T-helper 2 cell treated with Interferon-gamma antibody and Interleukin-4, amounts not matched to agents 5 μg/mL and 100 μg/mL, for 36 hours (primary cell): Measurements from ENCODE around the gene PGBD5.

ENCODE experiments used
- DNase-seq: peaks from one replicate; pipeline ENCODE4 v3.0.0; 2021; ENCODE audit warnings: low spot score
- H3K27ac Mint-ChIP-seq: one replicate; pipeline ENCODE4 v1.8.0; 2021; ENCODE audit warnings: mild to moderate bottlenecking, mixed read lengths
- H3K27me3 Mint-ChIP-seq: one replicate; pipeline ENCODE4 v1.8.0; 2021; ENCODE audit warnings: low read depth, mixed read lengths
- H3K36me3 Mint-ChIP-seq: one replicate; pipeline ENCODE4 v1.8.0; 2021; ENCODE audit warnings: low read depth, mixed read lengths
- H3K4me1 Mint-ChIP-seq: one replicate; pipeline ENCODE4 v1.8.0; 2021; ENCODE audit warnings: low read depth, mixed read lengths
- H3K4me3 Mint-ChIP-seq: one replicate; pipeline ENCODE4 v1.8.0; 2022; ENCODE audit warnings: mild to moderate bottlenecking, moderate library complexity, mixed read lengths
- H3K9me3 Mint-ChIP-seq: one replicate; pipeline ENCODE4 v1.8.0; 2021; ENCODE audit warnings: mixed read lengths

PGBD5 gene

GRCh38 chr1:230277201-230278025 lies 148.7 kb downstream of the PGBD5 start:
- peak overlapping the region; percentile 36 for H3K4me3 Mint-ChIP-seq
- no peaks in the 10 kb centered on the region for H3K9me3 Mint-ChIP-seq
- H3K36me3 Mint-ChIP-seq: peaks cover 16% of the 10 kb centered on the region
- H3K27ac Mint-ChIP-seq: peak overlapping the region; percentile 31
- peaks cover 36% of the 10 kb centered on the region for H3K4me1 Mint-ChIP-seq
- DNase-seq: no peak
- H3K27me3 Mint-ChIP-seq: no peaks in the 10 kb centered on the region

- Mint-ChIP-seq H3K4me1 (peaks cover 34% of the 10 kb centered on the region), H3K36me3 (peaks cover 17% of the 10 kb centered on the region), H3K4me3 (no peak overlapping the region), H3K27me3 (no peaks in the 10 kb centered on the region), H3K27ac (no peak overlapping the region), H3K9me3 (no peaks in the 10 kb centered on the region)
- DNase-seq: no peak
Observed at GRCh38 chr1:230276401-230276800, 149.7 kb downstream of the PGBD5 start.

GRCh38 chr1:230274254-230274653 lies 151.9 kb downstream of the PGBD5 start:
- no peaks in the 10 kb centered on the region for H3K9me3 Mint-ChIP-seq
- H3K36me3 Mint-ChIP-seq: peaks cover 13% of the 10 kb centered on the region
- H3K4me1 Mint-ChIP-seq: peaks cover 46% of the 10 kb centered on the region
- no peak for DNase-seq
- no peaks in the 10 kb centered on the region for H3K27me3 Mint-ChIP-seq
- no peak overlapping the region for H3K4me3 Mint-ChIP-seq
- peak overlapping the region; percentile 26 for H3K27ac Mint-ChIP-seq

GRCh38 chr1:230273141-230273710 lies 152.9 kb downstream of the PGBD5 start:
- peaks cover 38% of the 10 kb centered on the region for H3K4me1 Mint-ChIP-seq
- H3K36me3 Mint-ChIP-seq: peaks cover 11% of the 10 kb centered on the region
- H3K27me3 Mint-ChIP-seq: no peaks in the 10 kb centered on the region
- no peak overlapping the region for H3K4me3 Mint-ChIP-seq
- DNase-seq: no peak
- peak overlapping the region; percentile 37 for H3K27ac Mint-ChIP-seq
- H3K9me3 Mint-ChIP-seq: no peaks in the 10 kb centered on the region

- DNase-seq: no peak
- H3K27ac Mint-ChIP-seq: no peak overlapping the region
- no peak overlapping the region for H3K4me3 Mint-ChIP-seq
- H3K4me1 Mint-ChIP-seq: peaks cover 40% of the 10 kb centered on the region
- H3K36me3 Mint-ChIP-seq: peaks cover 11% of the 10 kb centered on the region
- no peaks in the 10 kb centered on the region for H3K9me3 Mint-ChIP-seq
- no peaks in the 10 kb centered on the region for H3K27me3 Mint-ChIP-seq
Observed at GRCh38 chr1:230272557-230272956, 153.6 kb downstream of the PGBD5 start.

- Mint-ChIP-seq H3K27me3 (no peaks in the 10 kb centered on the region), H3K27ac (peak overlapping the region; percentile 78), H3K4me1 (peaks cover 32% of the 10 kb centered on the region), H3K4me3 (peak overlapping the region; percentile 16), H3K36me3 (peaks cover 11% of the 10 kb centered on the region), H3K9me3 (no peaks in the 10 kb centered on the region)
- DNase-seq: no peak
Observed at GRCh38 chr1:230271300-230272035, 154.7 kb downstream of the PGBD5 start.

GRCh38 chr1:230270559-230271281 lies 155.4 kb downstream of the PGBD5 start:
- H3K9me3 Mint-ChIP-seq: no peaks in the 10 kb centered on the region
- no peaks in the 10 kb centered on the region for H3K27me3 Mint-ChIP-seq
- H3K27ac Mint-ChIP-seq: peak overlapping the region; percentile 78
- peaks cover 32% of the 10 kb centered on the region for H3K4me1 Mint-ChIP-seq
- peaks cover 11% of the 10 kb centered on the region for H3K36me3 Mint-ChIP-seq
- H3K4me3 Mint-ChIP-seq: peak overlapping the region; percentile 58
- DNase-seq: peak; percentile 62

GRCh38 chr1:230270185-230270558 lies 156.0 kb downstream of the PGBD5 start:
- DNase-seq: no peak
- Mint-ChIP-seq H3K36me3 (peaks cover 10% of the 10 kb centered on the region), H3K27ac (peak overlapping the region; percentile 56), H3K4me3 (peak overlapping the region; percentile 58), H3K9me3 (no peaks in the 10 kb centered on the region), H3K4me1 (peaks cover 32% of the 10 kb centered on the region), H3K27me3 (no peaks in the 10 kb centered on the region)

- peaks cover 13% of the 10 kb centered on the region for H3K36me3 Mint-ChIP-seq
- H3K27me3 Mint-ChIP-seq: no peaks in the 10 kb centered on the region
- DNase-seq: no peak
- H3K4me3 Mint-ChIP-seq: no peak overlapping the region
- H3K9me3 Mint-ChIP-seq: no peaks in the 10 kb centered on the region
- peaks cover 26% of the 10 kb centered on the region for H3K4me1 Mint-ChIP-seq
- peak overlapping the region; percentile 45 for H3K27ac Mint-ChIP-seq
Observed at GRCh38 chr1:230268371-230269170, 157.6 kb downstream of the PGBD5 start.

GRCh38 chr1:230267338-230268065 lies 158.6 kb downstream of the PGBD5 start:
- Mint-ChIP-seq H3K27me3 (no peaks in the 10 kb centered on the region), H3K9me3 (no peaks in the 10 kb centered on the region), H3K4me3 (no peak overlapping the region), H3K4me1 (peaks cover 20% of the 10 kb centered on the region), H3K36me3 (peaks cover 16% of the 10 kb centered on the region), H3K27ac (no peak overlapping the region)
- no peak for DNase-seq

GRCh38 chr1:230266456-230266855 lies 159.7 kb downstream of the PGBD5 start:
- Mint-ChIP-seq H3K27me3 (no peaks in the 10 kb centered on the region), H3K4me3 (no peak overlapping the region), H3K36me3 (peaks cover 16% of the 10 kb centered on the region), H3K27ac (no peak overlapping the region), H3K4me1 (peaks cover 16% of the 10 kb centered on the region), H3K9me3 (no peaks in the 10 kb centered on the region)
- no peak for DNase-seq

GRCh38 chr1:230265200-230266115 lies 160.7 kb downstream of the PGBD5 start:
- Mint-ChIP-seq H3K9me3 (no peaks in the 10 kb centered on the region), H3K4me1 (peaks cover 7% of the 10 kb centered on the region), H3K36me3 (peaks cover 13% of the 10 kb centered on the region), H3K27me3 (no peaks in the 10 kb centered on the region), H3K4me3 (no peak overlapping the region), H3K27ac (no peak overlapping the region)
- no peak for DNase-seq
